Transverse colon (tissue), 4 donors: ENCODE data around the gene LARP7. TPM values are rescaled to one million over a fixed set of nuclear protein-coding genes. Genes with fewer than 3 reads are reported as not detected.
"Not testable (repeated sequence)": the region's sequence is repeated elsewhere in the genome, so short reads cannot be mapped to it uniquely, and the experiment has no call there.

Source experiments
- DNase-seq: peaks from one replicate; pipeline ENCODE4 v3.0.0-alpha.2; 2019
- H3K27ac ChIP-seq, 4 donors: fragments of 200-600 bp; sonication (generic); 2 replicates each; pipeline ENCODE4 v1.5.1; 2016 to 2018; ENCODE audit warnings: inconsistent platforms in 4 of 4
- H3K27me3 ChIP-seq: fragments of 200-600 bp; sonication (generic); 2 replicates; pipeline ENCODE4 v1.5.1; 2017; ENCODE audit warnings: inconsistent platforms
- H3K36me3 ChIP-seq, 4 donors: fragments of 200-600 bp; sonication (generic); 2 replicates each; pipeline ENCODE4 v1.5.1; 2017 to 2019; ENCODE audit warnings: inconsistent platforms in 4 of 4
- H3K4me1 ChIP-seq, 4 donors: fragments of 200-600 bp; sonication (generic); 2 replicates each; pipeline ENCODE4 v1.5.1; 2017 to 2020; ENCODE audit warnings: inconsistent platforms in 4 of 4
- H3K4me3 ChIP-seq, 4 donors: fragments of 200-600 bp; sonication (generic); 1 replicate in 1 of 4; 2 replicates in 3 of 4; pipeline versions ENCODE4 v1.5.1 to v1.6.1; 2017 to 2019; ENCODE audit warnings: inconsistent platforms in 4 of 4
- H3K9me3 ChIP-seq, 2 donors: fragments of 200-600 bp; sonication (generic); 2 replicates each; pipeline ENCODE4 v1.5.1; 2017 to 2019; ENCODE audit warnings: inconsistent platforms in 2 of 2
- CTCF ChIP-seq, 5 experiments: fragments of 200-600 bp in 3 of 5; fragments of 450-650 bp in 2 of 5; sonication (generic) in 3 of 5; IDR thresholded peaks; 1 replicate in 2 of 5; 2 replicates in 3 of 5; pipeline ENCODE4 v1.5.1; 2016 to 2017; ENCODE audit warnings: antibody characterized with exemption in 5 of 5, inconsistent platforms in 3 of 5, mild to moderate bottlenecking in 2 of 5, moderate library complexity in 1 of 5
- EP300 ChIP-seq: sonication (generic); formaldehyde crosslinking; IDR thresholded peaks from one replicate; pipeline ENCODE4 v1.6.1; 2017; ENCODE audit warnings: antibody characterized with exemption, low read depth
- POLR2A ChIP-seq: fragments of 450-650 bp; IDR thresholded peaks from one replicate; pipeline ENCODE4 v1.6.1; 2016; ENCODE audit warnings: antibody characterized with exemption, mild to moderate bottlenecking, moderate library complexity
- POLR2AphosphoS5 ChIP-seq, 3 donors: sonication (generic); formaldehyde crosslinking; IDR thresholded peaks; one replicate each; pipeline ENCODE4 v1.6.1; 2016; ENCODE audit warnings: antibody characterized with exemption in 3 of 3
- WGBS, 2 donors: methylation state at CpG; one replicate each; pipeline ENCODE4 v1.1.5; 2018; ENCODE audit warnings: low coverage in 1 of 2; 5-methylcytosine and 5-hydroxymethylcytosine counted together
- in situ Hi-C, 4 donors: fragments of 200-750 bp; cut with MboI; loops; one replicate each; pipeline versions ENCODE4 v1.15.0 to v1.15.1; 2017; ENCODE audit warnings: low sequenced_read_pairs in 3 of 4, low pct_ligation_motif_present in 1 of 4, low pct_unique_long_range_greater_than_20kb in 1 of 4
- intact Hi-C: fragments of 100-400 bp; cut with DNase I; formaldehyde crosslinking; loops from one replicate; pipeline ENCODE4 v1.15.1; 2023; ENCODE audit warnings: low total_unique reads
- small RNA-seq, 4 donors: library from RNA; depleted of rRNA; stranded (forward); fragments of <200 nt; gene quantifications; one replicate each; pipeline ENCODE3, GENCODE V24; 2016
- total RNA-seq, 4 donors: library from RNA; depleted of rRNA; stranded (reverse); fragments of >200 nt; gene quantifications; one replicate each; pipeline ENCODE4 v1.1.0, GENCODE V29; 2016

The LARP7 gene
- total RNA-seq, 4 donors from 2014 or later: 33.3 to 75.4 (median 47.6) TPM

- no peaks in the 10 kb centered on the region for H3K36me3 ChIP-seq
- no peak overlapping the region for H3K27ac ChIP-seq
- peak; percentile 13 for DNase-seq
- intact Hi-C loops (no loop called here), in situ Hi-C loops (no loop called here)
- peak overlapping the region; percentile 3 to 60 (median 34) for H3K4me3 ChIP-seq
- 6 to 10% methylated on average over 6 to 30 of the region's 43 CpGs for WGBS, 2 donors
- peaks cover 0 to 15% (median 6%) of the 10 kb centered on the region in 4 donors for H3K4me1 ChIP-seq
- TF ChIP-seq POLR2AphosphoS5 (IDR thresholded peaks at IDR 0.05): no peak
- TF ChIP-seq EP300: no peak
- no peak for TF ChIP-seq CTCF (IDR thresholded peaks at IDR 0.05)
- TF ChIP-seq POLR2A: no peak
- peaks cover 70% of the 10 kb centered on the region for H3K27me3 ChIP-seq
- no peaks in the 10 kb centered on the region for H3K9me3 ChIP-seq
Measured at GRCh38 chr4:112704991-112705845, 68.3 kb downstream of the LARP7 start.

GRCh38 chr4:112705891-112706839 lies 69.2 kb downstream of the LARP7 start:
- 0 to 1% methylated on average over 7 to 22 of the region's 74 CpGs for WGBS, 2 donors
- intact Hi-C loops, H3K27ac ChIP-seq, H3K9me3 ChIP-seq, in situ Hi-C loops, H3K36me3 ChIP-seq, DNase-seq: not testable (repeated sequence)
- peak overlapping the region; percentile 13 to 60 (median 42) for H3K4me3 ChIP-seq
- peaks cover 0 to 15% (median 6%) of the 10 kb centered on the region in 4 donors for H3K4me1 ChIP-seq
- H3K27me3 ChIP-seq: peaks cover 70% of the 10 kb centered on the region

- Histone ChIP-seq H3K9me3 (no peaks in the 10 kb centered on the region), H3K4me3 (no peak overlapping the region), H3K27ac (no peak overlapping the region), H3K36me3 (no peaks in the 10 kb centered on the region), H3K4me1 (peaks cover 0 to 15% (median 6%) of the 10 kb centered on the region in 4 donors), H3K27me3 (peaks cover 70% of the 10 kb centered on the region)
- no peak for DNase-seq
- TF ChIP-seq CTCF (IDR thresholded peaks at IDR 0.05) (no peak), POLR2AphosphoS5 (IDR thresholded peaks at IDR 0.05) (no peak), EP300 (no peak), POLR2A (no peak)
- WGBS, 2 donors: 11 to 12% methylated on average over 3 to 4 of the region's 4 CpGs
- in situ Hi-C loops: no loop called here
- intact Hi-C loops: no loop called here
Measured at GRCh38 chr4:112706840-112707207, 69.9 kb downstream of the LARP7 start.

Small RNA genes lying within 50 kb of the gene (small RNA-seq; reads per million reads assigned to genes)
- 0 reads per million in 4 donors for gene MIR302A
- gene MIR302C: 0 reads per million in 4 donors
- gene MIR302D: 0 reads per million in 4 donors
- gene MIR367: 0 reads per million in 4 donors
- gene WRBP1: 0 reads per million in 4 donors

Other genes starting within 250 kb of the LARP7 start
- gene NEUROG2, start 121.0 kb upstream of the LARP7 start, total RNA-seq: not detected
- 1 to 10 TPM in 3 of 4 donors, under 1 TPM in 1; 0.75 to 7.3 (median 3.7) TPM for gene ZGRF1, start 234 bp upstream of the LARP7 start, total RNA-seq